NCI-H748 (cell line): ENCODE measurements around the gene SUGCT.
"Not testable (repeated sequence)": the region's sequence is repeated elsewhere in the genome, so short reads cannot be mapped to it uniquely, and the experiment has no call there.

Source experiments
- DNase-seq: peaks from one replicate; lab custom pipeline; 2025; ENCODE audit not compliant: unreplicated experiment; lab: John Stamatoyannopoulos, UW

SUGCT gene

DNA sequence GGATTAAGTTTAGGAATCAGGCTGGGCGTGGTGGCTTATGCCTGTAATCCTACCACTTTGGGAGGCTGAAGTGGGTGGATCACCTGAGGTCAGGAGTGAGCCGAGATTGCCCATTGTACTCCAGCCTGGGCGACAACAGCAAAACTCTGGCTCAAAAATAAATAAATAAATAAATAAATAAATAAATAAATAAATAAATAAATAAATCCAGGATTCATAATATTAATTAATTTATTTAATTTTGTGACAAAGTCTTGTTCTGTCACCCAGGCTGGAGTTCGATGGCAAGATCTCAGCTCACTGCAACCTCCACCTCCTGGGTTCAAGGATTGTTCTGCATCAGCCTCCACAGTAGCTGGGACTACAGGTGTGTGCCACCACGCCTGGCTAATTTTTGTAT lies 4.2 kb downstream of the SUGCT start:
- no peak for DNase-seq

DNA sequence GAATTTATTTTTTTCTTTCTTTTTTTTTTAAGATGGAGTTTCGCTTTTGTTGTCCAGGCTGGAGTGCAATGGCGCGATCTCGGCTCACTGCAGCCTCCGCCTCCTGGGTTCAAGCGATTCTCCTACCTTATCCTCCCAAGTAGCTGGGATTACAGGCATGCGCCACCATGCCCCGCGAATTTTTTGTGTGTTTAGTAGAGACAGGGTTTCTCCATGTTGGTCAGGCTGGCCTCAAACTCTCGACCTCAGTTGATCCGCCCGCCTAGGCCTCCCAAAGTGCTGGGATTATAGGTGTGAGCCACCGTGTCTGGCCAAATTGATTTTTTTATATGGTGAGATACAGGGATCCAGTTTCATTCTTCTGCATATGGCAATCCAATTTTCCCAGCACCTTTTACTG lies 5.1 kb downstream of the SUGCT start:
- DNase-seq: not testable (repeated sequence)

DNA sequence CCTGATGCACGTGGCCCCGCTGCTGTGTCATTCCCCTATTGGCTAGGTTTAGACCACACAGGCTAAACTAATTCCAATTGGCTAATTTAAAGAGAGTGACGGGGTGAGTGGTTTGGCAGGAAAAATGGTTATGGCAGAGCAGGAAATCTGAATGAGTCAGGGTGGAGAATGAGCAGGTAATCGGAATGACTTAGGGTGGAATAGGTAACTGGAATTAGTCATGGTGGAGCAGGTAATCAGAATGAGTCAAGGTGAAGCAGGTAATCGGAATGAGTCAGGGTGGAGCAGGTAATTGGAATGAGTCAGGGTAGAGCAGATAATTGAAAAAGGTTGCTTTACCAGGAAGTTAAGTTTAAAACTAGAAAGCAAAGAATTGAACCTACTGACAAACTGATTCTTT lies 7.1 kb downstream of the SUGCT start:
- not testable (repeated sequence) for DNase-seq

DNA sequence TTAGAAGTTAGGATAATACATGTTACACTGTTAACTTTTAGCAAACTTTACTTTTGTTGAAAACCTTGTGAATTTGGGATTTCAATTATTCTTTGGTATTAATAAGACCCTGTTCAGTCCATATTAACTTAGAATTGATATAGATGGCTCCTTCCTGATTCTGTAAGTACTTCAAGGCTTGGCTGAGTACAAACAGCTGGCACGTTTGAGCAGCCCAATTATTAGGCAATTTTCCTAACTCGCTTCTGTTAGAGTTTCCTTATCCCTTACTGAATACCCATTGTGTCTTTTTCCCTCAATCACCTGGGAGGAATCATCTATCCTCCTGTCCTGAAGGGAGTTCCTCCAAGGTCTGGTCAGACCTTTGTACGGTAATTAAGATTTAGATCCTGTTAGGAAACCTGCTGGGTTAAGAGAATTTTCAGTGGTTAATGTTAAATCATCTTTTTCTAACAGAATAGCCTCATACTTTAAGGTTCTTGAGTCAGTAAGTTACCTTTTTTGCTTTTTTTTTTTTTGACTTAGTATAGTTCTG lies 10.9 kb downstream of the SUGCT start:
- not testable (repeated sequence) for DNase-seq

DNA sequence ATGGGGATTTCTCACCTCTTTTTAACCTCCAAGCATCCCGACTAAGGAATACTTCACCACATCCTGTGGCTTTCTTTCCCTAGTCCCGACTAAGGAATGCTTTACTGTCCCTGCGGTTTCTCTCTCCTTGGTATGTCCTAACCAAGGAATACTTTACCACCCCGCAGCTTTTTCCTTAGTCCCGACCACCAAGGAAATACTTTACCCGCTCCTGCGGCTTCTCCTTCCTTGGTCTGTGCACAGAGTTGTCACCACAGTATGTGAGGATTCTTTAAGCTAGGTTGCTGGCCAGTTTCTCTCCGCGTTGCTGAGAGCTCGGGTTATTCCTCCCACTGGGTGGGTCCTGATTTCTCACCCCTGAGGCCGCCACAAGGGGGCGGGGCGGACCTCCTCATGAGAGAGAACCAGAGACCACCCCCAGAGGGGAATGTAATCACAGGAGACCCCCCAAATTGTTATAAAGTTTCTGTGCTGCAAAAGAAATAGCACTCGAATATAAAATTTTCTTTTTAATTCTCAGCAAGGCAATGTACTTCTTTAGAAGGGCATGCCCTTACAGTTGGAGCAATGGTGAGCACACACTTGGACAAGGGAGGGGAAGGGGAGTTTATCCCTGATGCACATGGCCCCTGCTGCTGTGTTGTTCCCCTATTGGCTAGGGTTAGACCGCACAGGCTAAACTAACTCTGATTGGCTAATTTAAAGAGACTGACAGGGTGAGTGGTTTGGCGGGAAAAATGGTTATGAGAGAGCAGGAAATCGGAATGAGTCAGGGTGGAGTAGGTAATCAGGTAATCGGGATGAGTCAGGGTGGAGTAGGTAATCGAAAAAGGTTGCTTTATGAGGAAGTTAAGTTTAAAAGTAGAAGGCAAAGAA lies 12.8 kb downstream of the SUGCT start:
- peak; percentile 4 for DNase-seq

DNA sequence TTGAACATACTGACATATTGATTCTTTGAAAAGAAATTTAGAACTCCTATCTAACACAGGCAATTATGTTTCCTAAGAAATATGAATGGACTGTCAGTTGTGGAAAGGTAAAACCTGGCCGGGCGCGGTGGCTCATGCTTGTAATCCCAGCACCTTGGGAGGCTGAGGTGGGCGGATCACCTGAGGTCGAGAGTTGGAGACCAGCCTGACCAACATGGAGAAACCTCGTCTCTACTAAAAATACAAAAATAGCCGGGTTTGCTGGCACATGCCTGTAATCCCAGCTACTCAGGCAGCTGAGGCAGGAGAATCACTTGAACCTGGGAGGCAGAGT lies 13.4 kb downstream of the SUGCT start:
- DNase-seq: not testable (repeated sequence)

DNA sequence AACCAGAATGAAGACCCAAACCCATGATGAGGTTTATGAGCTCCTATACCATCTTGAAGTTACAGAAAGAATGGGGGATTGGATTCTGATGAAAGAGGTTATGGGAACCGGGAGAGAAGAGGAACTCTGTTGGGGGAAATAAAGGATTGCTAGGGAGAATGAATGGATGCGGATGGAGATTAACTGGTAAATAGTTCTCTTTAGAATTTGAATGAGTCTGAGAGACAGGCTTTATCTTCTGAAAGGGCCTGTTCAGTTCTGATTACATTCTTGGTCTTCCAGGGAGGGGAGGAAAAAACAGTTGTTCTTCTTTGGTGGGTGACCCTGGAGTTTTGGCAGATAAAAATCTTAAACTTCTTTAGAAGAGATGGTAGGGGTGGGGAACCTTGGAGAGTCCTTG lies 13.9 kb downstream of the SUGCT start:
- DNase-seq: no peak

DNA sequence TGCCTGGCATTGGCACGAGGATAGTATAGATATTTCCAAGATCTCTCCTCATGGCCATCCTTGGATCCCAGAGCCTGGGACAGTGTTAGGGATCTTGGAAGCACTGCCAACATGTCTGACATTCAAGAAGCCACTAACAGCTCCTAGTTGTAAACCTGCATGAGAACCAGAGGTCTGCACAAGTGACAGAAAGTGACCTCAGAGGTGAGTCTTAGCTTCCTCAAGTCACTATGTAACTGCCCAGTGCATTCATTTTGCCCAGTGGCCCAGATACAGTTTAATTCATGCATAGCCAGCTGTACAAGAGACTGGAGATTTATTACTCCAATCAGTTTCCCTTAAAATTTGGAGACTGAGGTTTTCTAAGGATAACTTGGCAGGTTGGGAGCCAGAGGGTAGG lies 16.7 kb downstream of the SUGCT start:
- DNase-seq: no peak

DNA sequence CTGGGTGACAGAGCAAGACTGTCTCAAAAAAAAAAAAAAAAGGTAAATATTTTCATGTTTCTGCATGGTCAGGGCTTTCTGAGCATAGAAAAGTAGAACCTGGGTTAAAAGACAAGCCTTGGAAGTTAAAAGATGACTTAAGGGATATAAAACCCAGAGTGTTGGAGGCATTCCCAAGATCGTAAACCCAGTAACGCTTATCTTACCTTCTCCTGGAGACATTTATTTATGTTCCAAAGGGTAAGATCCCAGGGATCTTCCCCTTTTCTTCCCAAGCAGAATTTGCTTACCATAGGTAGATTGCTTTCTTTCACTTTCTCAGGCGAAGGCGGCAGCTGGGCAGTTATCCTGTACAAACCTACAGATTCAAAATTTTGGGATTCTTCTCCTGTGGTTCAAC lies 22.2 kb downstream of the SUGCT start:
- no peak for DNase-seq

DNA sequence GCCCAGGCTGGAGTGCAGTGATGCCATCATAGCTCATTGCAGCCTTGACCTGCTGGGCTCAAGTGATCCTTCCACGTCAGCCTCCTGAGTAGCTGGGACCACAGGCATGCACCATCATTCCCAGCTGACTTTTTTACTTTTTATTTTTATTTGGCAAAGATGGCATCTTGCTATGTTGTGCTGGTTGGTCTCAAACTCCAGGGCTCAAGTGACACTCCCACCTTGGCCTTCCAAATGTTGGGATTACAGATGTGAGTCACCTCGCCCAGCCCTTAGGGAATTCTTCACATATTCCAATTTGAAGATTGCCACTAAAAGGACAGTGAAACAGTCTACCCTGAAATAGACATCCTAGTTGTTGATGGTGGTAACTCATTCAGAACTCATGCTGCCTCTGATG lies 27.7 kb downstream of the SUGCT start:
- DNase-seq: no peak

DNA sequence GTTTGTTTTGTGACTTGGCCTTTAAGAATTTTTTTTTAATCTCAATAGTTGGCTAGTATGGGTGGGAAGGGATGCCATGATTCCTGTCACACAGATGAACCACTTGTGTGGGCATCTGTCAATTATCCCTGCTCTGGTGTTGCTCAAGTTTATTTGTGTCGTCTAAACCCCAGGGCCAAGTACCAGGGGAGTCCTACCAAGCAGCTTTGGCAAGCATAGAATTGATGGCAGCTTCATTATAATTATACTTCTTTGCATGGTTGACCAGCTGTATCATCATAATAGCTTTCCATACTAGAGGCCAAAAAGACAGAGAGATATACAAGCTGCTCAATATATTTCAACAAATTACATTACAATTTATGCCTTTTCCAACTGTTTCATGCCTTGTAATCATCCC lies 30.4 kb downstream of the SUGCT start:
- DNase-seq: no peak

DNA sequence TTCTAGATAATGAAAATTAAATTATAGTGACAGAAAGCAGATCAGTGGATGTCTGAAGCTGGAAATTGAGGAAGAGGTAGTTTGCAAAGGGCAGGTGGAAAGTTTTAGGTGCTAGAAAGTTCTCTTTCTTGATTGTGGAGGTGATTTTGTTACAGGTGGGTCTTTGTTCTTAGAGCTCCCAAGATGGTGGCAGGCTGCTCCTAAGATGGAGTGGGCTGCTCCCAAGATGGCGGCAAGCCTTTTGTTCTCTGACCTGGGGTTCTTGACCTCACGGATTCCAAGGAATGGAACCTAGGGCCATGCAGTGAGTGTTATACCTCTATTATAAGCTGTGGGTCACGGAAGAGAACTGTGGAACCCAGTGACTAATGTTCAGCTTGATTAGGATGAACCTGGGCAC lies 32.5 kb downstream of the SUGCT start:
- DNase-seq: no peak

DNA sequence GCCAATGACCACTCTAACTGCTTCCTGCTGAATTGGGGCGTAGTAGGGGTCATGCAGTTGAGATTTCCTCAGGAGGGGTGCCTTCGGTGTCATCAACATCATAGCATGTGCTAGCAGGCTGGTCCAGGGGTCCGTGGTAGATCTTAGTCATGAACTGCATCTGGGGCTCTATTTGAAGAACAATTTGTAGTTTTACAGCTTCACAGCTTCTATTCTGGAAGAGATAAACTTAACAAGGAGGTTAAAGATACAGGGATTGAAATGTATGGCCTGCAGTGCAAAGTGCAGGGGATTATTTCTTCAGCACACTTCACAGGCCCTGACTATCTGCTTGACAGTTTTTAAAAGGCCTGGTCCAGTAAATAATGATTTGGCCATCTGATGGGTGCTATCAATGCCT lies 33.5 kb downstream of the SUGCT start:
- not testable (repeated sequence) for DNase-seq

DNA sequence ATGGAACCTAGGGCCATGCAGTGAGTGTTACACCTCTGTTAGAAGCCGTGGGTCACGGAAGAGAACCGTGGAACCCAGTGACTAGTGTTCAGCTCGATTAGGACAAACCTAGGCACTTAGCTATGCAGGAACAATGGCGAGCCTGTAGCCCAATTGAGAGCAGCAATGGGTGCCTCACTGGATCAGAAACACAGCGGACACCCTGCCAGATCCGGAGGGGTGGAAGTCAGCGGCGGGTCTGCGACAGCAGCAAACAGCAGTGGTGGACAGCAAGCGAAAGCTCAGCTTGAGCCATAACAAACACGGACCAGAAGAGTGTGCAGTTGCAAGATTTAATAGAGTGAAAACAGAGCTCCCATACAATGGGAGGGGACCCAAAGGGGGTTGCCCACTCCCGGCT lies 38.3 kb downstream of the SUGCT start:
- DNase-seq: not testable (repeated sequence)

DNA sequence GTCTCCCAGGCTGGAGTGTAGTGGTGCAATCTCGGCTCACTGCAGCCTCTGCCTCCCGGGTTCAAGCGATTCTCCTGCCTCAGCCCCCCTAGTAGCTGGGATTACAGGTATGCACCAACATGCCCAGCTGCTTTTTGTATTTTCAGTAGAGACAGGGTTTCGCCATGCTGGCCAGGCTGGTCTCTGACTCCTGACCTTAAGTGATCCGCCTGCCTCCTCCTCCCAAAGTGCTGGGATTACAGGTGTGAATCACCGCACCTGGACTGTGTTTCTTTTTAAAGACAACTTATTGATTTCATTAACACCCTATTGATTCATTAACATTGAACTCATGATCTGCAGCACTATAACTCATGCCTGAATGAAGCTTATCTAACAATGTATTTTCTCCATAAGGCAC lies 40.5 kb downstream of the SUGCT start:
- not testable (repeated sequence) for DNase-seq

DNA sequence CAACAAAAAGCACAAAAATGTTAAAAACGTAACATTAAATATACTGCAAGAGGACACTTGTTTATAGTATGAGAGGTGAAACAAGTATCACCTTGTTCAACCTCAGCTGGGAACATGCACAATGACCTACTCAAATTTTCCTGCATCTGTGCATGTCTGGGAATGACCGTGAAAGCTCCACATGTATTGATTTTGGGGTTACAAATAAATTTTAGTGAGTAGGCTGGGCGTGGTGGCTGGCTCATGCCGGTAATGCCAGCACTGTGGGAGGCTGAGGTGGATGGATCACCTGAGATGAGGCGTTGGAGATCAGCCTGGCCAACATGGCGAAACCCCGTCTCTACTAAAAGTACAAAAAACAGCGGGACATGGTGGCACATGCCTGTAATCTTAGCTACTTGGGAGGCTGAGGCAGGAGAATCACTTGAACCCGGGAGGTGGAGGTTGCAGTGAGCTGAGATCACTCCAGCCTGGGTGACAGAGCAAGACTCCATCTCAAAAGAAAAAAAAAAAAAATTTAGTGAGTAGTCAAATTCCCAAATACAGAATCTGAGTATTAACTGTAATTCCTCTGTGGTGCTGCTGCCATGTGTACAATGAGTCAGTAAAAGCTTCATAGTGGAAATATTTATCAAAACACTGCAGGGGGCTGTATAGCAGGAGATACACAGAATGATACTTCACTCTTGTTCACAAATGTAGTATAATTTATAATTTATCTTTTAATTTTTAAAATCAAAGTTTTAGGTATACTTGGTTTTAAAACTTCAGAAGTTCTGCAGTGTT lies 41.1 kb downstream of the SUGCT start:
- no peak for DNase-seq

DNA sequence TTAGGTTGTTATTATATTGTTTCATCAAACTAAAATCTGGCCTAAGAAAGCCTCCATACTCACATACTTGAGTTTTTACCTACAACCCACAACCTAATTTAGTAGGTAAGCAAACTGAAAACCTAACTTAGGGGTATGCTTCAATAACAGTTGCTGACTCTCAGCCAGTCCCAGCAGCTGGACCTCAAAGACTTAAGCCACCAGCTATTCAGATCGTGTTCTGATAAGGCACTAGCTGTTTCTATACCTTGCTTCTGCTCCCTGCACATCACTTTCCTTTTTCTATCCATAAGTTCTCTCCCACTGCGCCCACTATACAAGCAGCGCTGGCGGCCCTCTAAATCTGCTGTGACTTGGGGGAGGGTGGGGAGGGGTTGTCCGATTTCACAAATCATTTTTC lies 42.3 kb downstream of the SUGCT start:
- no peak for DNase-seq

DNA sequence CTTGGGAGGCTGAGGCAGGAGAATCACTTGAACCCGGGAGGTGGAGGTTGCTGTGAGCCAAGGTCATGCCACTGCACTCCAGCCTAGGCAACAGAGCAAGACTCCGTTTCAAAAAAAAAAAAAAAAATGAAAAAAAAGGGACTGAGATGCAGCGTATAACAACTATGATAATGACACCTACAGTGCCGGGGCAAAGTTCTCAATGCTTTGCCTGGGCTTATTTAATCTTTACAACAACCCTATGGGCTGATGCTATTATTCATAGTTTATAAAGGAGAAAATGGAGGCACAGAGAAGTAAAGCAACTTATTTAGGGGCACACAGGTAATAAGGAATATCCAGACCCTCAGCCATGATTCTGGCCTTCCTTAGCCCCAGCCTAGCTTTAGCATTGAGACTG lies 47.6 kb downstream of the SUGCT start:
- no peak for DNase-seq

DNA sequence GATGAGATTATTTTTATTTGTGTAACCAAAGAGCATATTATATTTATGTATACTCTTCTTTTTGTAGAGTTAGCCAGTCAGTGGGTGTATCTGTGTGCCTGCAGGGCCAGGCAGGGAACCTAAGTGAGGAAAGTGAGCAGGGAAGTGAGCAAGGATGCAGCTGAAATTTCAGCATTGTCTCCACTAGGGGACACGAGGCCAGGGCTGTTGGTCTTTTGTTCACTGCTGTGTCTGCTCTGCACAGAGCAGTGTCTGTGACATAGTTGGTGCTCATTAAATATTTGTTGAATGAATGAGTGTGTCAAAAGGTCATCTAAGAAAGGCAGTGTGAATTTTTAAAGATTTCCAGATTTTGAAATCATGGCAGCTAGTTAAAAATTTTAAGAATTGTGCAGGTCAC lies 51.8 kb downstream of the SUGCT start:
- no peak for DNase-seq

DNA sequence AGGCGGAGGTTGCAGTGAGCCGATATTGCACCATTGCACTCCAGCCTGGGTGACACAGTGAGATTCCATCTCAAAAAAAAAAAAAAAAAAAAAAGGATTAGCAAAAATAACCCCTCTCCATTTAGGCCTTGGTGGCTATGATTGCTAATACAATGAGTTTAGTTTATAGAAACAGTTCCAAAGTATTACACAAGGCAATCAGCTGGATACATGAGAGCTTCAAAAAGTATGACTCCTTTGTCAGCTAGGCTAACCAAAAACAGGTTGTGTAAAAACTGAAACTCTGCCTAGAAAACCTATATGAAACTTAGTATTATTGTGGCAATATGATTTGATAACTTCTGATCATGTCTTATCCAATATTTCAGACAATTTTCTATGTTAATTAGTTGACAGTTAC lies 57.2 kb downstream of the SUGCT start:
- no peak for DNase-seq

DNA sequence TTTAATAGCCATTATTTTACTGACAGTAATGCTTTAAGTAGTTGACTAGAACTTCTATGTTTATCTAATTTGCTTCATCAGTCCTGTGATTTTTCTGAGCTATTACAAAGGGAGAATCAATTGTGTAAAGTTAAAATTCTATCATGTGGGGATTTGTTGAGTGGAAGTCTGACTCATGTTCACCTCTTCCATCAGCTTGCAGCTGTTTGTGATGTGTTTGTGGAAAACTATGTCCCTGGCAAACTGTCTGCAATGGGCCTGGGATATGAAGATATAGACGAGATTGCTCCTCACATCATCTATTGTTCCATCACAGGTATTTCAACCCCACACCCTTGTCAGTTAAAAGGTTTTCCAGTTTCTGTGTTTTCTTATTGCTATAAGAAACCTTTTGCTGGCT lies 59.9 kb downstream of the SUGCT start:
- DNase-seq: no peak

DNA sequence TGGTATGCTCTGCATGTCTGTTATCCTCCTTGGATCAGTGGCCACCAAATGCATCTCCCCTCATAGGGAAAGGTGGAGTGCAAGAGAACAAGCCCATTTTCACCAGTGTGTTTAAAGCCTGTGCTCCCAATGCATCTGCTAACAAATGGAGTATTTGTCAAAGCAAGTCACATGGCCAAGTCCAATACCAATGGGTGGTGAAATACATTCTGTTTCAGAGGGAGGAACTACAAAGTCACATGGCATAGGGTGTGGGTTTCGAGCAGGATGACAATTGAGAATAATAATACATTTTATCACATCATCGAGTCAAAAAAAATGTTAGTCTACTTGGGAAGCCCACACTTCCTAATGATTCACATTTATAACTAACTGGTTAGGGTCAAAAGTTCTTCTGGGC lies 62.7 kb downstream of the SUGCT start:
- DNase-seq: no peak
